ENCODE data around the gene LYPD3. TPM values are rescaled to one million over a fixed set of nuclear protein-coding genes. Genes with fewer than 3 reads are reported as not detected.

The LYPD3 gene
- total RNA-seq, 2 experiments from 2014 or later, result not detected

DNA sequence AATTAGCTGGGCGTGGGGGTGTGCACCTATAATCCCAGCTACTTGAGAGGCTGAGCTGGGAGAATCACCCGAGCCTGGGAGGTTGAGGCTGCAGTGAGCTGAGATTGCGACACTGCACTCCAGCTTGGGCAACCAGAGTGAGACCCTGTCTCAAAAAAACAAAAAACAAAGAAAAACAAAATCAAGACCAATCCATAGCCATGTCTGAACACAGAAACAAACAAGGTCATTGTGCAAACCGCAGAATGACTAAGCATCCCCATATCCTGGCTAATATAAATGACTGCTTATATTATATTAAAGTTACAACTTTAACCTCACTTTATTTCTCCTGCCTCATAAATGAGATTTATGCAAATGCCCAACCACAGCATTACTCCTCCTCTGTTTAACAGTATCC, 2.3 kb upstream of the LYPD3 start:
- no TSS peak for BruUV-seq (replicated peaks)
- TF ChIP-seq, protein P1, sequence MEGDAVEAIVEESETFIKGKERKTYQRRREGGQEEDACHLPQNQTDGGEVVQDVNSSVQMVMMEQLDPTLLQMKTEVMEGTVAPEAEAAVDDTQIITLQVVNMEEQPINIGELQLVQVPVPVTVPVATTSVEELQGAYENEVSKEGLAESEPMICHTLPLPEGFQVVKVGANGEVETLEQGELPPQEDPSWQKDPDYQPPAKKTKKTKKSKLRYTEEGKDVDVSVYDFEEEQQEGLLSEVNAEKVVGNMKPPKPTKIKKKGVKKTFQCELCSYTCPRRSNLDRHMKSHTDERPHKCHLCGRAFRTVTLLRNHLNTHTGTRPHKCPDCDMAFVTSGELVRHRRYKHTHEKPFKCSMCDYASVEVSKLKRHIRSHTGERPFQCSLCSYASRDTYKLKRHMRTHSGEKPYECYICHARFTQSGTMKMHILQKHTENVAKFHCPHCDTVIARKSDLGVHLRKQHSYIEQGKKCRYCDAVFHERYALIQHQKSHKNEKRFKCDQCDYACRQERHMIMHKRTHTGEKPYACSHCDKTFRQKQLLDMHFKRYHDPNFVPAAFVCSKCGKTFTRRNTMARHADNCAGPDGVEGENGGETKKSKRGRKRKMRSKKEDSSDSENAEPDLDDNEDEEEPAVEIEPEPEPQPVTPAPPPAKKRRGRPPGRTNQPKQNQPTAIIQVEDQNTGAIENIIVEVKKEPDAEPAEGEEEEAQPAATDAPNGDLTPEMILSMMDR (conservative IDR thresholded peaks at IDR 0.05; ENCODE audit: low read length), result no peak
- TF ChIP-seq EZH2phosphoT487 (IDR thresholded peaks at IDR 0.05; ENCODE audit: borderline replicate concordance, low read depth, low read length), result no peak
- no peak overlapping the region for H3K27ac ChIP-seq (ENCODE audit: low read depth, low read length, poor library complexity, severe bottlenecking)
- no peak overlapping the region for H3K4me2 ChIP-seq (ENCODE audit: low read length)
- H3K4me1 ChIP-seq (ENCODE audit: insufficient read depth, low read length, poor library complexity, severe bottlenecking), result peaks cover 13% of the 10 kb centered on the region
- POLR2A ChIA-PET, result no interaction called here
- H2AFZ ChIP-seq (ENCODE audit: low read length), result no peak overlapping the region
- H3K9me2 ChIP-seq (ENCODE audit: insufficient read depth, low read length), result no peaks in the 10 kb centered on the region
- intact Hi-C loops (cut with micrococcal nuclease; ENCODE audit: unreplicated experiment), result no loop called here
- no peaks in the 10 kb centered on the region for H3K79me2 ChIP-seq (ENCODE audit: insufficient read depth, low read depth, low read length)
- H3K9me3 ChIP-seq (ENCODE audit: low read length), result no peaks in the 10 kb centered on the region
- CTCF ChIA-PET (ENCODE audit: unreplicated experiment), result no interaction called here
- DNase-seq (ENCODE audit: low spot score), result no peak
- H3K4me3 ChIP-seq (ENCODE audit: low read depth, low read length, poor library complexity, severe bottlenecking), result no peak overlapping the region
- no peaks in the 10 kb centered on the region for H4K20me1 ChIP-seq (ENCODE audit: insufficient read depth, low read length)
- H3K36me3 ChIP-seq (ENCODE audit: insufficient read depth, low read length), result no peaks in the 10 kb centered on the region

DNA sequence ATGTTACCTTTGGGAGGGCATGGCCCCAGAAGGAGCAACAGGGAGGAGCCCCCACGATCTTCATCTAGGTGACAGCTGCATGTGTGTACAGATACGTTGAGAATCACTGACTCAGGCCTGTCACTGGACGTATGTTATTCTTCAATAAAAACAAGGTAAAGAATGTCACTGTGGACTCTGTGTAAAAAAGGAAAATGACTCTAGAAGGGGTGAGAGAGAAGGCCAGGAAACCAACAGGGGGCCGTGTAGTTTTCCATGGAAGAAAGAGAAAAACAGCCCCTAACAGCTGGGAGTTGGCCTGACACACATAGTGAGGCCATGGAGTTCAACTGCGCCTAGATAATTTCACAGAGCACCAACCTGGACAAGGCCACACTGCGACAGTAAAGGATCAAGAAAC, 1.9 kb upstream of the LYPD3 start:
- H3K9me2 ChIP-seq (ENCODE audit: insufficient read depth, low read length), result no peaks in the 10 kb centered on the region
- no peaks in the 10 kb centered on the region for H3K79me2 ChIP-seq (ENCODE audit: insufficient read depth, low read depth, low read length)
- no peak overlapping the region for H3K4me2 ChIP-seq (ENCODE audit: low read length)
- ChIA-PET POLR2A (no interaction called here), CTCF (ENCODE audit: unreplicated experiment) (no interaction called here)
- no peak overlapping the region for H3K4me3 ChIP-seq (ENCODE audit: low read depth, low read length, poor library complexity, severe bottlenecking)
- H3K27ac ChIP-seq (ENCODE audit: low read depth, low read length, poor library complexity, severe bottlenecking), result no peak overlapping the region
- intact Hi-C loops (cut with micrococcal nuclease; ENCODE audit: unreplicated experiment), result no loop called here
- H3K36me3 ChIP-seq (ENCODE audit: insufficient read depth, low read length), result no peaks in the 10 kb centered on the region
- H3K4me1 ChIP-seq (ENCODE audit: insufficient read depth, low read length, poor library complexity, severe bottlenecking), result peaks cover 13% of the 10 kb centered on the region
- H2AFZ ChIP-seq (ENCODE audit: low read length), result no peak overlapping the region
- no peak for DNase-seq (ENCODE audit: low spot score)
- H4K20me1 ChIP-seq (ENCODE audit: insufficient read depth, low read length), result no peaks in the 10 kb centered on the region
- no TSS peak for BruUV-seq (replicated peaks)
- TF ChIP-seq, protein P1 (conservative IDR thresholded peaks at IDR 0.05; ENCODE audit: low read length), result no peak
- no peak for TF ChIP-seq EZH2phosphoT487 (IDR thresholded peaks at IDR 0.05; ENCODE audit: borderline replicate concordance, low read depth, low read length)
- no peaks in the 10 kb centered on the region for H3K9me3 ChIP-seq (ENCODE audit: low read length)

DNA sequence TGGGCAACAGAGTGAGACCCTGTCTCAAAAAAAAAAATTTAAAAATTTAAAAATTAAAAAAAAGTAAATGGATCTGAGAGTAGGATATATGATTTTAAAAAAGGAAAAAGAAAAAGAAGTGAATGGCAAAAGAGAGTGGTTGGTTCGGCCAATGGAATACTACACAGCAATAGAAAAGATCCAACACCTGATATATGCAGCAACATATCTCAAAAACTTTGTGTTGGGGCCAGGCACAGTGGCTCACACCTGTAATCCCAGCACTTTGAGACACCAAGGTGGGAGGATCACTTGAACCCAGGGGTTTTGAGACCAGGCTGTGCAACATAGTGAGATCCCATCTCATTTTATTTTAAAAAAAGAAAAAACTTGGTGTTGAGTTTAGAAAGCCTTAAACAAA, 1.4 kb upstream of the LYPD3 start:
- H3K9me2 ChIP-seq (ENCODE audit: insufficient read depth, low read length), result no peaks in the 10 kb centered on the region
- no peaks in the 10 kb centered on the region for H4K20me1 ChIP-seq (ENCODE audit: insufficient read depth, low read length)
- DNase-seq (ENCODE audit: low spot score), result no peak
- H3K36me3 ChIP-seq (ENCODE audit: insufficient read depth, low read length), result no peaks in the 10 kb centered on the region
- CTCF ChIA-PET (ENCODE audit: unreplicated experiment), result no interaction called here
- no peak overlapping the region for H2AFZ ChIP-seq (ENCODE audit: low read length)
- H3K4me1 ChIP-seq (ENCODE audit: insufficient read depth, low read length, poor library complexity, severe bottlenecking), result peaks cover 13% of the 10 kb centered on the region
- H3K9me3 ChIP-seq (ENCODE audit: low read length), result no peaks in the 10 kb centered on the region
- TF ChIP-seq, protein P1 (conservative IDR thresholded peaks at IDR 0.05; ENCODE audit: low read length), result no peak
- no peak overlapping the region for H3K27ac ChIP-seq (ENCODE audit: low read depth, low read length, poor library complexity, severe bottlenecking)
- H3K79me2 ChIP-seq (ENCODE audit: insufficient read depth, low read depth, low read length), result no peaks in the 10 kb centered on the region
- intact Hi-C loops (cut with micrococcal nuclease; ENCODE audit: unreplicated experiment), result no loop called here
- POLR2A ChIA-PET, result no interaction called here
- no peak overlapping the region for H3K4me3 ChIP-seq (ENCODE audit: low read depth, low read length, poor library complexity, severe bottlenecking)
- no peak overlapping the region for H3K4me2 ChIP-seq (ENCODE audit: low read length)
- BruUV-seq (replicated peaks), result no TSS peak

Data from OCI-LY7 (cell line).